Activated effector memory CD4-positive, alpha-beta T cell treated with Interleukin-2 at 50 U/mL for 16 hours (primary cell): ENCODE data around the gene POLR2E.

ENCODE experiments used
- DNase-seq: peaks from one replicate; pipeline ENCODE4 v3.0.0-alpha.2; 2020

POLR2E gene

GRCh38 chr19:1042689-1043511, 52.3 kb downstream of the POLR2E start:
- DNase-seq = no peak

- DNase-seq = no peak
Observed at GRCh38 chr19:1041835-1042685, 53.1 kb downstream of the POLR2E start.

GRCh38 chr19:1041272-1041834, 53.8 kb downstream of the POLR2E start:
- no peak for DNase-seq

- peak; percentile 86 for DNase-seq
Observed at GRCh38 chr19:1040476-1041271, 54.5 kb downstream of the POLR2E start.

- peak; percentile 99 for DNase-seq
Observed at GRCh38 chr19:1039646-1040475, 55.3 kb downstream of the POLR2E start, which contains the start of gene ABCA7. ABCA7 (plus strand) TSS chr19:1040107; CDS start chr19:1041362, 1,255 bp downstream.

GRCh38 chr19:1038978-1039645, 56.1 kb downstream of the POLR2E start:
- DNase-seq = no peak

GRCh38 chr19:1037621-1038064, 57.5 kb downstream of the POLR2E start:
- no peak for DNase-seq
